ENCODE data around the gene NPTX2.

GRCh38 chr7:98654524-98655272 is 37.6 kb downstream of the NPTX2 start:
- TF ChIP-seq CTCF (IDR thresholded peaks at IDR 0.05; ENCODE audit: low read depth, low read length) (no peak), EZH2phosphoT487 (IDR thresholded peaks at IDR 0.05; ENCODE audit: low read depth) (no peak)
